Endothelial cell of umbilical vein (primary cell): ENCODE measurements around the gene RBPJ. TPM values are rescaled to one million over a fixed set of nuclear protein-coding genes. Genes with fewer than 3 reads are reported as not detected.

Source experiments
- BruUV-seq: library from RNA; stranded (reverse); fragments of 400-500 nt; replicated peaks from 2 replicates; lab custom pipeline; 2021; lab: Mats Ljungman, UMichigan
- CTCF ChIA-PET: fragments of 300-600, 350-600 bp; sonication (Branson Sonifier 250); formaldehyde crosslinking; loops from one replicate; lab custom pipeline; 2021; ENCODE audit warnings: antibody characterized with exemption, inconsistent platforms; lab: Charles Lee
- POLR2A ChIA-PET: fragments of 300-600, 350-600 bp; sonication (Branson Sonifier 250); formaldehyde crosslinking; loops from one replicate; lab custom pipeline; 2021; ENCODE audit warnings: antibody characterized with exemption, inconsistent platforms; lab: Charles Lee
- DNase-seq: peaks from one replicate; pipeline ENCODE4 v3.0.0-alpha.2; 2011; ENCODE audit warnings: low read depth, low spot score
- FAIRE-seq: peaks from 2 replicates; lab custom pipeline; 2011; peaks lifted over from hg19 to GRCh38; lab: Jason Lieb, UNC
- H2AFZ ChIP-seq: 2 replicates; pipeline ENCODE4 v1.6.0; 2012; ENCODE audit warnings: low read depth, low read length, control low read depth, inconsistent platforms
- H3K27ac ChIP-seq: 2 replicates; pipeline ENCODE4 v1.5.1; 2011; ENCODE audit warnings: low read depth, mild to moderate bottlenecking, control low read depth, low read length, moderate library complexity; ENCODE audit not compliant: insufficient read depth
- H3K27me3 ChIP-seq, 2 experiments: 2 replicates each; pipeline versions ENCODE4 v1.6.0 to v1.6.1; 2011; ENCODE audit warnings: low read length in 2 of 2, mixed read lengths in 1 of 2; ENCODE audit not compliant: control insufficient read depth in 2 of 2, insufficient read depth in 2 of 2
- H3K36me3 ChIP-seq, 2 experiments: 2 replicates in 1 of 2; 3 replicates in 1 of 2; pipeline ENCODE4 v1.5.1; 2011; ENCODE audit warnings: low read length in 2 of 2, mild to moderate bottlenecking in 1 of 2, moderate library complexity in 1 of 2; ENCODE audit not compliant: control insufficient read depth in 2 of 2, insufficient read depth in 2 of 2; ENCODE audit errors: extremely low read depth in 1 of 2
- H3K4me1 ChIP-seq: 3 replicates; pipeline ENCODE4 v1.5.1; 2011; ENCODE audit warnings: mild to moderate bottlenecking, low read length; ENCODE audit not compliant: control insufficient read depth, insufficient read depth; ENCODE audit errors: extremely low read depth
- H3K4me2 ChIP-seq: 2 replicates; pipeline ENCODE4 v1.6.1; 2011; ENCODE audit warnings: low read length, control low read depth, mixed read lengths; ENCODE audit not compliant: insufficient read depth
- H3K4me3 ChIP-seq, 3 experiments: fragments of 200-600 bp in 1 of 3; sonication (generic), shearing (Covaris generic) in 1 of 3; replicated peaks in 1 of 3; 2 replicates each; pipeline ENCODE4 v1.5.1; 2011 to 2016; ENCODE audit warnings: control low read depth in 3 of 3, low read length in 3 of 3, mild to moderate bottlenecking in 2 of 3, inconsistent platforms in 1 of 3, low read depth in 1 of 3, moderate library complexity in 1 of 3; ENCODE audit not compliant: insufficient read depth in 1 of 3
- H3K79me2 ChIP-seq: 2 replicates; pipeline ENCODE4 v1.6.0; 2012; ENCODE audit warnings: low read length, inconsistent platforms; ENCODE audit not compliant: control insufficient read depth, insufficient read depth
- H3K9ac ChIP-seq: replicated peaks from 2 replicates; pipeline ENCODE3; 2011; ENCODE audit warnings: low read length, control low read depth; ENCODE audit not compliant: insufficient read depth; ENCODE audit errors: extremely low read depth
- H3K9me1 ChIP-seq: replicated peaks from 3 replicates; pipeline ENCODE4 v1.6.0; 2011; ENCODE audit warnings: mild to moderate bottlenecking, low read length; ENCODE audit not compliant: control insufficient read depth, insufficient read depth; ENCODE audit errors: extremely low read depth
- H3K9me3 ChIP-seq: replicated peaks from 2 replicates; pipeline ENCODE4 v1.5.1; 2012; ENCODE audit warnings: low read length, inconsistent platforms; ENCODE audit not compliant: control insufficient read depth, insufficient read depth
- H4K20me1 ChIP-seq: replicated peaks from 2 replicates; pipeline ENCODE3; 2011; ENCODE audit warnings: mild to moderate bottlenecking, low read length; ENCODE audit not compliant: control insufficient read depth, insufficient read depth; ENCODE audit errors: extremely low read depth
- CTCF ChIP-seq, 2 donors: IDR thresholded peaks; 1 replicate in 1 of 2; 2 replicates in 1 of 2; pipeline ENCODE4 v1.5.1; 2011; ENCODE audit warnings: low read length in 2 of 2, mild to moderate bottlenecking in 2 of 2, moderate library complexity in 2 of 2, control low read depth in 1 of 2, inconsistent platforms in 1 of 2, low read depth in 1 of 2; ENCODE audit not compliant: insufficient read depth in 1 of 2; ENCODE audit errors: extremely low read depth in 1 of 2
- EZH2 ChIP-seq: IDR thresholded peaks from 2 replicates; pipeline ENCODE4 v1.6.1; 2012; ENCODE audit warnings: borderline replicate concordance, low read depth, mild to moderate bottlenecking, moderate library complexity, low read length, inconsistent platforms; ENCODE audit not compliant: severe bottlenecking
- FOS ChIP-seq: IDR thresholded peaks from 2 replicates; pipeline ENCODE4 v1.6.1; 2011; ENCODE audit warnings: mild to moderate bottlenecking, low read length, moderate library complexity, borderline replicate concordance; ENCODE audit not compliant: insufficient read depth
- GATA2 ChIP-seq: IDR thresholded peaks from 2 replicates; pipeline ENCODE4 v1.7.0; 2011; ENCODE audit warnings: low read depth, mild to moderate bottlenecking, moderate library complexity, mixed read lengths, low read length; ENCODE audit not compliant: insufficient read length, insufficient read depth
- JUN ChIP-seq: IDR thresholded peaks from 2 replicates; pipeline ENCODE4 v1.6.1; 2011; ENCODE audit warnings: borderline replicate concordance, low read depth; ENCODE audit not compliant: insufficient read length, insufficient read depth
- MAX ChIP-seq: IDR thresholded peaks from 2 replicates; pipeline ENCODE4 v1.6.1; 2011; ENCODE audit not compliant: insufficient read depth, insufficient read length
- MYC ChIP-seq: IDR thresholded peaks from one replicate; pipeline ENCODE4 v1.6.1; 2011; ENCODE audit warnings: mild to moderate bottlenecking, low read depth, low read length
- POLR2A ChIP-seq: IDR thresholded peaks from 2 replicates; pipeline ENCODE4 v1.6.1; 2012; ENCODE audit warnings: low read depth, mild to moderate bottlenecking, control low read depth, low read length
- POLR2AphosphoS5 ChIP-seq: IDR thresholded peaks from 2 replicates; pipeline ENCODE4 v1.6.1; 2012; ENCODE audit warnings: low read depth, mild to moderate bottlenecking, control low read depth, low read length, moderate library complexity; ENCODE audit not compliant: insufficient read depth
- dilution Hi-C: fragments of 300-500 bp; cut with MboI; formaldehyde crosslinking; loops from one replicate; pipeline ENCODE4 v1.15.0; 2019; ENCODE audit warnings: low sequenced_read_pairs; ENCODE audit not compliant: extremely low pct_ligation_motif_present
- intact Hi-C: fragments of 100-400 bp; cut with micrococcal nuclease; formaldehyde crosslinking; loops from one replicate; pipeline ENCODE4 v1.10.0; 2022
- polyA plus RNA-seq, 4 experiments: library from polyadenylated mRNA; depleted of rRNA in 3 of 4; stranded (reverse) in 3 of 4; unstranded in 1 of 4; fragments of >200 nt; gene quantifications; 2 replicates each; pipeline versions ENCODE4 v1.2.1 to v1.2.3, GENCODE V29; 2011 to 2012; ENCODE audit warnings: missing spikeins in 1 of 4
- total RNA-seq: library from RNA; stranded (reverse); gene quantifications from 2 replicates; pipeline ENCODE4 v1.2.3, GENCODE V29; 2021

Gene RBPJ
- total and polyA plus RNA-seq, 2 donors (not counting 3 experiments of a cell fraction or from before 2014, with no cell fraction given), result 17.0 to 42.9 TPM

GRCh38 chr4:26354491-26354890 is 33.7 kb downstream of the RBPJ start:
- no peak overlapping the region for H2AFZ ChIP-seq
- H3K4me2 ChIP-seq, result no peak overlapping the region
- H3K79me2 ChIP-seq, result peaks cover 69% of the 10 kb centered on the region
- dilution Hi-C loops (no loop called here), intact Hi-C loops (no loop called here)
- TF ChIP-seq CTCF (IDR thresholded peaks at IDR 0.05; ENCODE audit: extremely low read depth in 1 of 2, insufficient read depth in 1 of 2, low read depth in 1 of 2, low read length in 2 of 2) (no peak), POLR2A (no peak), FOS (no peak), GATA2 (no peak), JUN (no peak), MAX (no peak), POLR2AphosphoS5 (no peak), MYC (no peak), EZH2 (no peak)
- H3K27ac ChIP-seq, result no peak overlapping the region
- CTCF ChIA-PET, result interaction anchor here (1.3 to 5.2 kb wide), 2 partner anchors 22 to 24 kb away, joined by 5 to 22 read pairs; no protein-coding TSS in a partner anchor
- no peaks in the 10 kb centered on the region for H3K9me3 ChIP-seq
- H3K9ac ChIP-seq, result no peak overlapping the region
- no peak overlapping the region for H3K4me3 ChIP-seq
- H3K4me1 ChIP-seq, result no peaks in the 10 kb centered on the region
- no peak for DNase-seq
- H4K20me1 ChIP-seq, result peaks cover 10% of the 10 kb centered on the region
- FAIRE-seq, result no peak
- no peaks in the 10 kb centered on the region for H3K36me3 ChIP-seq
- H3K9me1 ChIP-seq, result no peaks in the 10 kb centered on the region
- H3K27me3 ChIP-seq, result no peaks in the 10 kb centered on the region
- BruUV-seq, result no TSS peak
- POLR2A ChIA-PET, result no interaction called here
